HepG2 (cell line): ENCODE results near the gene AUTS2. TPM values are rescaled to one million over a fixed set of nuclear protein-coding genes. Genes with fewer than 3 reads are reported as not detected.

Experiments
- ATAC-seq: fragments of 200-7000 bp; cut with Tn5 transposase; 3 replicates; pipeline ENCODE4 v1.9.1; 2020; ENCODE audit warnings: mild to moderate bottlenecking, moderate library complexity
- BruUV-seq: library from RNA; stranded (reverse); fragments of 400-500 nt; replicated peaks from 2 replicates; lab custom pipeline; 2021; lab: Mats Ljungman, UMichigan
- CTCF ChIA-PET: fragments of 300-600 bp; formaldehyde crosslinking; extraction: SDS; loops from one replicate; lab custom pipeline; 2021; ENCODE audit warnings: low total read pairs, inconsistent platforms, low intra/inter-chr PET ratio; lab: Yijun Ruan, JAX
- POLR2A ChIA-PET: fragments of 350-600 bp; sonication (Branson Sonifier 250); formaldehyde crosslinking; loops from one replicate; lab custom pipeline; 2020; ENCODE audit warnings: antibody characterized with exemption, inconsistent platforms; lab: Yijun Ruan, JAX
- DNase-seq: peaks from one replicate; pipeline ENCODE4 v3.0.0-alpha.2; 2015; ENCODE audit warnings: low spot score
- FAIRE-seq: peaks from 3 replicates; lab custom pipeline; 2011; peaks lifted over from hg19 to GRCh38; lab: Jason Lieb, UNC
- H2AFZ ChIP-seq: one replicate; pipeline ENCODE4 v1.6.1; 2011; ENCODE audit warnings: low read length, inconsistent platforms
- H3K27ac ChIP-seq: fragments of 300-600 bp; 3 replicates; pipeline ENCODE4 v1.8.0; 2011; ENCODE audit warnings: mixed run types, mild to moderate bottlenecking, mixed read lengths, low read length, inconsistent platforms; ENCODE audit not compliant: insufficient read depth; ENCODE audit errors: extremely low read length
- H3K27me3 ChIP-seq, 2 experiments: fragments of 200-600 bp in 1 of 2; 2 replicates in 1 of 2; 3 replicates in 1 of 2; pipeline versions ENCODE4 v1.6.0 to v1.8.0; 2011; ENCODE audit warnings: low read length in 2 of 2, mild to moderate bottlenecking in 2 of 2, moderate library complexity in 2 of 2, inconsistent platforms in 1 of 2; ENCODE audit not compliant: insufficient read depth in 2 of 2, control insufficient read depth in 1 of 2
- H3K36me3 ChIP-seq, 2 experiments: fragments of 200-600 bp in 1 of 2; replicated peaks in 1 of 2; 2 replicates in 1 of 2; 3 replicates in 1 of 2; pipeline versions ENCODE4 v1.5.1 to v1.8.0; 2011; ENCODE audit warnings: low read length in 2 of 2, inconsistent platforms in 1 of 2; ENCODE audit not compliant: insufficient read depth in 2 of 2, control insufficient read depth in 1 of 2
- H3K4me1 ChIP-seq: 2 replicates; pipeline ENCODE4 v1.5.1; 2012; ENCODE audit warnings: low read length, inconsistent platforms; ENCODE audit not compliant: insufficient read depth
- H3K4me2 ChIP-seq: 2 replicates; pipeline ENCODE4 v1.6.0; 2011; ENCODE audit warnings: low read depth, low read length, inconsistent platforms
- H3K4me3 ChIP-seq, 3 experiments: fragments of 200-600 bp in 1 of 3; sonication (generic), shearing (Covaris generic) in 1 of 3; replicated peaks in 1 of 3; 2 replicates each; pipeline ENCODE4 v1.5.1; 2011 to 2016; ENCODE audit warnings: low read length in 3 of 3, inconsistent platforms in 2 of 3, low read depth in 2 of 3, mild to moderate bottlenecking in 2 of 3, control low read depth in 1 of 3, mixed read lengths in 1 of 3; ENCODE audit not compliant: insufficient read depth in 1 of 3
- H3K79me2 ChIP-seq: one replicate; pipeline ENCODE4 v1.6.1; 2011; ENCODE audit warnings: low read length, inconsistent platforms; ENCODE audit not compliant: insufficient read depth
- H3K9ac ChIP-seq: 2 replicates; pipeline ENCODE4 v1.6.0; 2011; ENCODE audit warnings: mild to moderate bottlenecking, low read depth, low read length, inconsistent platforms; ENCODE audit not compliant: insufficient read depth
- H3K9me3 ChIP-seq: 2 replicates; pipeline ENCODE4 v1.5.1; 2012; ENCODE audit warnings: mild to moderate bottlenecking, low read length
- H4K20me1 ChIP-seq: 2 replicates; pipeline ENCODE4 v1.6.0; 2011; ENCODE audit warnings: inconsistent platforms, mild to moderate bottlenecking, low read length, moderate library complexity; ENCODE audit not compliant: insufficient read depth
- EEA1 ChIP-seq: sonication (generic); formaldehyde crosslinking; IDR thresholded peaks from 2 replicates; pipeline ENCODE4 v1.5.1; 2020; ENCODE audit warnings: mild to moderate bottlenecking, missing genetic modification reagents, borderline replicate concordance
- EP300 ChIP-seq, 3 experiments: sonication (generic) in 1 of 3; formaldehyde crosslinking in 1 of 3; IDR thresholded peaks; 2 replicates each; pipeline versions ENCODE4 v1.5.1 to v1.6.1; 2011 to 2020; ENCODE audit warnings: low read depth in 2 of 3, low read length in 2 of 3, borderline replicate concordance in 1 of 3, improper control_type of control experiment in 1 of 3, mild to moderate bottlenecking in 1 of 3, missing genetic modification reagents in 1 of 3, moderate library complexity in 1 of 3
- KLF16 ChIP-seq, 2 experiments: sonication (generic) in 1 of 2; formaldehyde crosslinking in 1 of 2; IDR thresholded peaks; 2 replicates each; pipeline versions ENCODE4 v1.6.1 to v1.8.0; 2016 to 2023; ENCODE audit warnings: missing genetic modification reagents in 2 of 2, missing compliant biosample characterization in 1 of 2
- MXD3 ChIP-seq: IDR thresholded peaks from 2 replicates; pipeline ENCODE4 v1.6.1; 2016; ENCODE audit warnings: mild to moderate bottlenecking, missing biosample characterization, missing genetic modification reagents
- RORA ChIP-seq: sonication (generic); formaldehyde crosslinking; IDR thresholded peaks from 2 replicates; pipeline ENCODE4 v1.5.0; 2020; ENCODE audit warnings: mild to moderate bottlenecking, missing genetic modification reagents, moderate library complexity
- ZFP1 ChIP-seq: IDR thresholded peaks from 2 replicates; pipeline ENCODE4 v1.6.1; 2016
- ZNF646 ChIP-seq: sonication (generic); formaldehyde crosslinking; IDR thresholded peaks from 2 replicates; pipeline ENCODE4 v1.9.0; 2021; ENCODE audit warnings: mild to moderate bottlenecking, missing genetic modification reagents
- ZNF724P ChIP-seq: sonication (generic); formaldehyde crosslinking; IDR thresholded peaks from 2 replicates; pipeline ENCODE4 v1.8.0; 2022; ENCODE audit warnings: missing genetic modification reagents, borderline replicate concordance
- WGBS: methylation state at CpG from one replicate; pipeline ENCODE4 v1.1.6; 2017; ENCODE audit warnings: low lambda C conversion rate; 5-methylcytosine and 5-hydroxymethylcytosine counted together
- in situ Hi-C: cut with HindIII; loops from 2 replicates; pipeline ENCODE4 v1.10.0; 2017; ENCODE audit warnings: low pct_unique_long_range_greater_than_20kb; ENCODE audit not compliant: extremely low pct_ligation_motif_present
- intact Hi-C: fragments of 100-400 bp; cut with micrococcal nuclease; formaldehyde crosslinking; loops from one replicate; pipeline ENCODE4 v1.10.0; 2022; ENCODE audit not compliant: unreplicated experiment
- polyA plus RNA-seq, 8 experiments: library from polyadenylated mRNA; depleted of rRNA in 3 of 8; stranded (reverse) in 7 of 8; unstranded in 1 of 8; fragments of >200 nt; fragmentation: Illumina TruSeq in 4 of 8; extraction: Trizol in 4 of 8; gene quantifications; 2 replicates each; pipeline versions ENCODE4 v1.2.1 to v1.2.3, GENCODE V29; 2011 to 2016; ENCODE audit warnings: low read depth in 4 of 8, missing spikeins in 1 of 8, mixed read lengths in 1 of 8; ENCODE audit not compliant: insufficient read depth in 1 of 8
- total RNA-seq, 5 experiments: library from RNA; depleted of rRNA; stranded (reverse); fragments of >200 nt; fragmentation: Illumina TruSeq; extraction: Trizol; gene quantifications; 2 replicates each; pipeline ENCODE4 v1.2.3, GENCODE V29; 2016; ENCODE audit warnings: low read depth in 1 of 5

AUTS2 gene
- total and polyA plus RNA-seq, 2 of the 13 experiments (the other 11 are each of a cell fraction or from before 2014, with no cell fraction given), result 0.38 TPM; not detected in 1

GRCh38 chr7:69685293-69685631 is 87.0 kb downstream of the AUTS2 start (continued):
- TF ChIP-seq ZNF646 (CRISPR knock-in tag) (no peak), KLF16 (CRISPR knock-in tag; IDR thresholded peaks at IDR 0.05) (no peak), ZNF724P (CRISPR knock-in tag) (no peak)

- CTCF ChIA-PET, result no interaction called here
- Histone ChIP-seq H2AFZ (no peak overlapping the region), H3K4me1 (no peaks in the 10 kb centered on the region), H4K20me1 (no peaks in the 10 kb centered on the region), H3K4me3 (no peak overlapping the region), H3K9ac (no peak overlapping the region), H3K79me2 (no peaks in the 10 kb centered on the region), H3K27ac (no peak overlapping the region), H3K27me3 (no peaks in the 10 kb centered on the region), H3K4me2 (no peak overlapping the region)
- 22% methylated on average over 2 of the region's 2 CpGs for WGBS
- no peak for ATAC-seq
- intact Hi-C loops, result no loop called here
- TF ChIP-seq EEA1 (CRISPR knock-in tag), result no peak
- no peak for TF ChIP-seq ZFP1
- TF ChIP-seq EP300 (IDR thresholded peaks at IDR 0.05; ENCODE audit: low read depth in 2 of 2, low read length in 2 of 2), result no peak
- TF ChIP-seq EP300 (CRISPR knock-in tag; IDR thresholded peaks at IDR 0.05; ENCODE audit: borderline replicate concordance), result no peak
- no peak for TF ChIP-seq MXD3 (CRISPR knock-in tag)
- no peak for TF ChIP-seq RORA (CRISPR knock-in tag)
- TF ChIP-seq, all 625 proteins: peak for 0
- Histone ChIP-seq H3K9me3 (no peaks in the 10 kb centered on the region), H3K36me3 (no peaks in the 10 kb centered on the region)
- BruUV-seq, result no TSS peak
- POLR2A ChIA-PET, result no interaction called here
- DNase-seq (no peak), FAIRE-seq (no peak)
- in situ Hi-C loops, result no loop called here
Measured at GRCh38 chr7:69686366-69686765, 88.1 kb downstream of the AUTS2 start.
